ENCODE results near the gene ORM1. TPM values are rescaled to one million over a fixed set of nuclear protein-coding genes. Genes with fewer than 3 reads are reported as not detected.

Gene ORM1
- total RNA-seq, 2 experiments from 2014 or later: not detected

DNA sequence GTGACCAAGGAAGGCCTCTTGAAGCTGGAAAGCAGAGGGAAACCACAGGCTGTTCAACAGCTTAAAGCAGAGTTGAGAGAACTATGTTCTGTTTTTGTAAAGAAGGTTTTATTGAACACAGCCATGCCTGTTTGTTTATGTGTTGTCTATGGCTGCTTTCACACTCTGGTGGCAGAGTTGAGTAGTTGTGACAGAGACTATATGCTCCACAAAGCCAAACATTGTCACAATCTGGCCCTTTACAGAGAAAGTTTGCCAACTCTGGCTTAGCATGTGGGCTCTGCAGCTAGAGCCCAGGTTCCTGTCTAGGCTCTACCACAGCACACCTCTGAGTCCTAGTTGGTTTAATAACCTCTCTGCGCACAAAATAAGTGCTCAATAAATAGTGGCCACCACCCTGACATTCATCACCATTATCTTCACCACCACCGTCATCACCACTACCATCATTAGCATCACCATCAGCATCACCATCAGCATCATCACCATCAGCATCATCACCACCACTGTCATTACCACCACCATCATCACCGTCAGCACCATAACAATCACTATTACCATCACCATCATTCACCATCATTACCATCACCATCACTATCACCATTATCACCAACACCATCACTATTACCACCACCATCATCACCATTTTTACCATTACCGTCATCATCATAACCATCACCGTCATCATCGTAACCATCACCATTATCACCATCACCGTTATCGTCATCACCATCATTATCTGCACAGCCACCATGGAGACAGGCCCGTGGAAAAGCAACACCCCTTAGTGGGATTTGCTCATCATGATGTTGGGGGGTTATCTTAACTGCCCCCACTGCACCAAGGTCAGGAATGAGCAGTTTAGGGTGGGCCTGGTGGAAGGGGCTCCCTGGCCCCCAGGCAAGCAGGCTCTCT is 46.6 kb downstream of the ORM1 start:
- ChIA-PET POLR2A (no interaction called here), CTCF (interaction anchor here (0.7 to 2.4 kb wide), 3 partner anchors 10 to 25 kb away, joined by 3 to 11 read pairs (median 4); no protein-coding TSS in a partner anchor)
- H3K4me1 Mint-ChIP-seq: peaks cover 87% of the 10 kb centered on the region
- peak overlapping the region; percentile 33 for H3K27ac Mint-ChIP-seq
- intact Hi-C loops (cut with DNase I, micrococcal nuclease): no loop called here
- H3K36me3 Mint-ChIP-seq (ENCODE audit: low read depth): peaks cover 78% of the 10 kb centered on the region
- DNase-seq (no peak), ATAC-seq (no peak)
- H3K4me3 Mint-ChIP-seq: no peak overlapping the region
- no peaks in the 10 kb centered on the region for H3K27me3 Mint-ChIP-seq
- peaks cover 2% of the 10 kb centered on the region for H3K9me3 Mint-ChIP-seq (ENCODE audit: low read depth)

DNA sequence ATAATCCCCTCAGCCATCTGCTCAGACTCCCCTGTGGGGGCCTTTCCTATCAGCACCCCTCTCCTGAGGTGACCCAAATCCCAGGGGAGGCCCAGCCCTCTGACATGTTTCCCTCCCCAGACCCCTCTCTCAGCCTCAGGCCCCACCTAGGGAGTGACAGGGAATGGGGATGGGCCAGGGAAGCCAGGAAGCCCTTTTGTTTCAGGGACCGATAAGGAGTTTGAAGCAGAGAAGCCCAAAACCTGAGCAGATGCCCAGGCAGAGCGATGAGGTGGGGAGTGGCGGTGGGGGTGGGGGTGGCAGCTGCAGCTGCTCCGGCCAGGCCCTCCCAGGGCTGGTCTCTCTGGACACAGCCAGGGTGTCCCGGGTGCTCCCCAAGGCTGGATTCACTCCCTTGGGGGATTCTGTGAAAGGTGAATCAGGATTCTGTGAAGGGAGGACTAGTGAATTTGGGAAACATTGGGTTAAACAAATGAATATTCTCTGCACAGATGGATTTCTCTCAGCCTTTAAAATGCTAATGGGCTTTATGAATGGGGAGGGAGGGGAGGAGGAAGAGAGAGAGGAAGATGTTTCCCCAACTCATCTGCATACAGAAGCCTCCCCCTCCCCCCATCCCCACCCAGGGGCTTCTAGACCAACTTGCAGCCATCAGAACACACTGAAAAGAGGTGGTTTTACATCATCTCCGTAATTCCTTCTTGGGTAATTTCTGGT is 47.5 kb downstream of the ORM1 start:
- no peak for DNase-seq
- Mint-ChIP-seq H3K36me3 (ENCODE audit: low read depth) (peaks cover 79% of the 10 kb centered on the region), H3K9me3 (ENCODE audit: low read depth) (peaks cover 2% of the 10 kb centered on the region), H3K27me3 (no peaks in the 10 kb centered on the region), H3K4me3 (no peak overlapping the region), H3K27ac (peak overlapping the region; percentile 89), H3K4me1 (peaks cover 88% of the 10 kb centered on the region)
- intact Hi-C loops (cut with DNase I, micrococcal nuclease): no loop called here
- no peak for ATAC-seq
- POLR2A ChIA-PET: no interaction called here
- CTCF ChIA-PET: interaction anchor here (1.3 kb wide), 1 partner anchor 27 kb away, joined by 4 read pairs; no protein-coding TSS in a partner anchor

DNA sequence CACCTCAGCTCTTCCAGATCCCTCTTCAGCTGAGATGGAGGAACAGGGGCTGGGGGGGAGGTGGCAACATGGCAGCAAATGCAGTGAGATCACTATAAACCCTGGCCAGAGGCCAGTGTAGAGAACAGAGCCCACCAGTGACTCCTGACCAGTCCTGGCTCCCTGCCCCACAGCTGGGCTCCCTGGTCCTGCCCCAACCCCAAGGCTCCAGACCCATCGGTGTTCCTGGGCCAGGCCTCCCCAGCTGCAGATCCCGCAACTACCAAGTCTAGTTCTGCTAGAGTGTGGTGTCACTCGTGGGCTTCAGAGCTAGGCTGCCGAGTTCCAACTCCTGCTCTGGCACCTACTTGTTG is 48.0 kb downstream of the ORM1 start:
- no peaks in the 10 kb centered on the region for H3K27me3 Mint-ChIP-seq
- no peak overlapping the region for H3K4me3 Mint-ChIP-seq
- DNase-seq (no peak), ATAC-seq (no peak)
- intact Hi-C loops (cut with DNase I, micrococcal nuclease): no loop called here
- CTCF ChIA-PET: interaction anchor here (1.3 kb wide), 1 partner anchor 26 kb away, joined by 4 read pairs; no protein-coding TSS in a partner anchor
- peaks cover 88% of the 10 kb centered on the region for H3K4me1 Mint-ChIP-seq
- H3K36me3 Mint-ChIP-seq (ENCODE audit: low read depth): peaks cover 79% of the 10 kb centered on the region
- peaks cover 2% of the 10 kb centered on the region for H3K9me3 Mint-ChIP-seq (ENCODE audit: low read depth)
- peak overlapping the region; percentile 89 for H3K27ac Mint-ChIP-seq
- POLR2A ChIA-PET: no interaction called here

DNA sequence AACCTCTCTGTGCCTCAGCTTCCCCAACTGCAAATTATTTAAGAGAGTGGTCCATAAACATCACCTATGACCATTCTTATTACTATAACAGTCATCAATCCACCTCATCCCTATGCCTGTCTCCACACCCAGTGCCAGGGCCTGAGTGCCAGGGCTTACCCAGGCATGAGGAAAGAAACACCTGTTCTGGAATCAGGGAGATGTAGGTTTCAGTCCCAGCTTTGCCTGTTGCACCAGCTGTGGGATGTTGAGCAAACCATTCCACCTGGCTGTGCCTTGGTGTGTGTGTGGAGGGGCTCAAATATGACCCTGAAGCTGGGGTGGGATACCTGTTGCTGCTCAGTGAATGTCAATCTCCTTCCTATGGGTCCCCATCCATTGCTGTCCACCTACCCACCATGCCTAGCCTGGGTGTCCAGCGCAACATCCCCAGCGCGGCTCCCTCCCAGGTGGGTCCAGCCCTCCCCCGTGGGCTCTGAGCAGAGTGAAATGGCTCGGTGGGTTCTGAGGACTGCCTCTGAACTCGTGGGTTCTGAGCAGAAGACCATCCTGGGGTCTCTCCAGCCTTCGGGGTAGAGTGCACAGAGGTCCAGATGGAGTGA is 48.5 kb downstream of the ORM1 start:
- H3K4me3 Mint-ChIP-seq: peak overlapping the region; percentile 64
- ChIA-PET CTCF (interaction anchor here (1.3 to 1.7 kb wide), 2 partner anchors 13 to 26 kb away, joined by 4 to 6 read pairs; no protein-coding TSS in a partner anchor), POLR2A (interaction anchor here (2.7 kb wide), 1 partner anchor 14 kb away, joined by 22 read pairs; no protein-coding TSS in a partner anchor)
- H3K27ac Mint-ChIP-seq: peak overlapping the region; percentile 89
- H3K4me1 Mint-ChIP-seq: peaks cover 85% of the 10 kb centered on the region
- H3K36me3 Mint-ChIP-seq (ENCODE audit: low read depth): peaks cover 78% of the 10 kb centered on the region
- no peaks in the 10 kb centered on the region for H3K27me3 Mint-ChIP-seq
- intact Hi-C loops (cut with DNase I, micrococcal nuclease): no loop called here
- ATAC-seq (no peak), DNase-seq (no peak)
- H3K9me3 Mint-ChIP-seq (ENCODE audit: low read depth): peaks cover 2% of the 10 kb centered on the region

DNA sequence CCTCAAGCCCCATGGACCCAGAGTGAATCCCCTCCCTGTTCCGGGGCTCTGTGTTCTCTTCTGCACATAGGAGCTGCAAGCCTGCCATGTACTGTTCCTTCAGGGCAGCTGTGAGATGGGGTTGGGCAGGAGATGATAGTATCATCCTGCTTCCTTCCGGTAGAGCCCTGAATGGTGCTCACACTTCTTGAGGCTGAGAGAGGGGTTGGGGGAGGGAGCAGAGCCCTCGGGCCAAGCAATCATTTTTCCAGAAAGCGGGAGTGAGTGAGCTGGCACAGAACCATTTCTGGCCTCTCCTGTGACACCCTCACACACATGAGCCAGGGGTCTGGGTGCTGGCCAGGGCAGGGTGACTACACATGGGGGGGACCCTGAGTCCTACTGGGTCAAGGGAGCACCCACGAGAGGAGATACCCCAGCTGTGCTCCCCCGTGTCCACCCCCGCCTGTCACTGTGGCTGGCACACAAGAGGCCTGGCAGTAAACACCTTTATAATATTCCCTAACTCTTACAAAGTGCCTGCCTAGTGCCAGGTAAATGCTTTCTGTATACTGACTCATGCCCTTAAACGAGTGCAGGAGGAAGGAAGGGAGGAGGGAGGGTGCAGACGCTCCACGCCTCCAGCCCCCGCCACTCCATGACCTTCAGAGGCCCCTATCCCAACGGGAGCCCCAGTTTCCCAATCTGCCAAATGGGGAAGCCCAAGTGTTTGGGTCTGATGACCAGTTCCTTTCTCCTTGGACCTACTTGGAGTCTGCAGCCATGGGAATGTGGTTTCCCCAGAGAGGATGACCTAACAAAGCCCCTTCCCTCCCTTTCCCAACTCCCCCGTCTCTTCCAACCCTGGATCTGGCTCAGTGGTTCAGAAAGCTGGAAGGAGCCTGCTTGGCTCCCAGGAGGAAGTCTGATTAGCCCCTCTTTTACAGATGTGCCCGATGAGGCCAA is 49.3 kb downstream of the ORM1 start:
- Mint-ChIP-seq H3K4me1 (peaks cover 84% of the 10 kb centered on the region), H3K4me3 (peak overlapping the region; percentile 64), H3K36me3 (ENCODE audit: low read depth) (peaks cover 78% of the 10 kb centered on the region), H3K27ac (peak overlapping the region; percentile 89), H3K9me3 (ENCODE audit: low read depth) (peaks cover 2% of the 10 kb centered on the region), H3K27me3 (no peaks in the 10 kb centered on the region)
- peak; percentile 57 for ATAC-seq
- POLR2A ChIA-PET: interaction anchor here (2.7 kb wide), 1 partner anchor 14 kb away, joined by 22 read pairs; no protein-coding TSS in a partner anchor
- CTCF ChIA-PET: interaction anchor here (0.6 to 1.7 kb wide), 4 partner anchors 13 to 205 kb away, joined by 3 to 6 read pairs (median 4); no protein-coding TSS in a partner anchor
- intact Hi-C loops (cut with DNase I, micrococcal nuclease): loop anchor here in 1 of 2 experiments (1.0 kb wide), 1 partner anchor 23 kb away; no protein-coding TSS in a partner anchor
- peak; percentile 62 for DNase-seq

DNA sequence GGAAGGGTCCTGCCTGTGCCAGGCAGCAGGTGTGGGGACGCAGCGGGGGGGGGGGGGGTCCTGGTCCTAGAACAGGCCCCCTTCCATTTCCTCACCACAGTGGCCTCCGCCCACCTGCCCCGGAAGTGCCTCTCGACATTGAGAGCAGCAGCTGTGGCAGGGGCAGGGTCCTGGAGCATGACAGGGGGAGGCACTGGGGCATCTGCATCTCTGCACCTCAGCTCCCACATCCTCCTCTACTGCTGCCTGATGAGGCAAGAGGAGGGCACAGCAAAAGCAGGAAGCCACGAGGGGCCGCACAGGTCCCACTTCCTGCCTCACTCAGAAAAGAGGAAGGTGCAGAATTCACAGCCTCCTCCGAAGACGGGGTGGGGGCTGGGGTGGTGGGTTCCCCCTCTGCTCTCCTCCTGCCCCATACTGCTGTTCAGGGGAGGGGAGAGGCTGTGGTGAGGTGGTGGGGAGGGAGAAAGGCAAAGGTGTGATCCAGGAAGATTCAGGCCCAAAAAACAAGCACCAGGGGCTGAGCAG is 50.1 kb downstream of the ORM1 start:
- ATAC-seq: peak; percentile 85
- CTCF ChIA-PET: interaction anchor here (0.6 to 2.2 kb wide), 4 partner anchors 12 to 204 kb away, joined by 3 to 12 read pairs (median 4); no protein-coding TSS in a partner anchor
- H3K9me3 Mint-ChIP-seq (ENCODE audit: low read depth): peaks cover 2% of the 10 kb centered on the region

DNA sequence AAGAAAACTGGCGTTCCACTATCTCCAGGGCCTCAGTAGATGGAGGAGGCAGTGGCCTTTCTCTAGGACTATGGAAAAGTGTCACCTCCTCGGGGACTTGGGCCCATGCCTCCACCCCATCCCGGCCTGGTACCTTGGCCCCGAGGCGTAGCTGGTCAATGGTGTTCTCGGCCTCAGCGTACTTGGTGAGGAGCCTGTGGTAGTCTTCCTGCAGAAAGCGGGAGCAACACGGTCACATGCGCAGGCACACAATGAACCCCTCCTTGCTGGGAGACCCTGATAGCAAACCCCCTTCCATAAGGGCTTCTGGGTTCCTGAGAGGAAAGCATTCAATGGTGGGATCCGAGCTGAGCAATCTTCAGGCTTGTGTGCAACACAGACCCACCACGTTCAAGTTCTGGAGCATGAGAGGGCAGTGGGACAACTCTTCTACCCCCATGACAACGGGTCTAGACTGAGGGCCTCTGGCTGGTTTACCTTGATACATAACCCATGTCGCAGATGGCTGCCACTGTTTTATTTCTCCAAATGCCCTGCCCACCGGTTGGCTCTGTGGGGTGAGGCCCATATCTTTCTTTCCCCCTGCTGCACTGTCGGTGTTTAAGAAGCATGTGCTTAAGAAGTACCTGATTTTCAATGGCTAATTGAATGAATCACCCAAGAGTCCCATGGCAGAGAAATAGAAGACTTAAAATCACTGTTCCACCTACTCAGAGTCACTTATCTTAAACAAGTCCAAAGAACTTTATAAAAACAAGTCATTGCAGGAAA is 51.2 kb downstream of the ORM1 start:
- POLR2A ChIA-PET: interaction anchor here (0.7 to 2.7 kb wide), 2 partner anchors 12 to 25 kb away, joined by 3 to 22 read pairs; no protein-coding TSS in a partner anchor
- Mint-ChIP-seq H3K9me3 (ENCODE audit: low read depth) (peaks cover 2% of the 10 kb centered on the region), H3K27me3 (no peaks in the 10 kb centered on the region), H3K4me1 (peaks cover 89% of the 10 kb centered on the region), H3K4me3 (peak overlapping the region; percentile 20), H3K36me3 (ENCODE audit: low read depth) (peaks cover 80% of the 10 kb centered on the region), H3K27ac (peak overlapping the region; percentile 89)
- intact Hi-C loops (cut with DNase I, micrococcal nuclease): loop anchor here (1.0 kb wide), 3 partner anchors 8 to 24 kb away; no protein-coding TSS in a partner anchor
- ATAC-seq: peak; percentile 9
- peak; percentile 51 for DNase-seq
- CTCF ChIA-PET: interaction anchor here (0.9 to 2.2 kb wide), 2 partner anchors 10 to 279 kb away, joined by 4 to 12 read pairs; no protein-coding TSS in a partner anchor

More for the DNA sequence above, 50.1 kb downstream of the ORM1 start:
- POLR2A ChIA-PET: interaction anchor here (2.7 kb wide), 1 partner anchor 13 kb away, joined by 22 read pairs; no protein-coding TSS in a partner anchor
- intact Hi-C loops (cut with DNase I, micrococcal nuclease): loop anchor here (1.0 kb wide), 3 partner anchors 12 to 25 kb away; no protein-coding TSS in a partner anchor
- peak; percentile 91 for DNase-seq
- Mint-ChIP-seq H3K27ac (peak overlapping the region; percentile 89), H3K4me1 (peaks cover 84% of the 10 kb centered on the region), H3K27me3 (no peaks in the 10 kb centered on the region), H3K36me3 (ENCODE audit: low read depth) (peaks cover 77% of the 10 kb centered on the region), H3K4me3 (peak overlapping the region; percentile 64)

DNA sequence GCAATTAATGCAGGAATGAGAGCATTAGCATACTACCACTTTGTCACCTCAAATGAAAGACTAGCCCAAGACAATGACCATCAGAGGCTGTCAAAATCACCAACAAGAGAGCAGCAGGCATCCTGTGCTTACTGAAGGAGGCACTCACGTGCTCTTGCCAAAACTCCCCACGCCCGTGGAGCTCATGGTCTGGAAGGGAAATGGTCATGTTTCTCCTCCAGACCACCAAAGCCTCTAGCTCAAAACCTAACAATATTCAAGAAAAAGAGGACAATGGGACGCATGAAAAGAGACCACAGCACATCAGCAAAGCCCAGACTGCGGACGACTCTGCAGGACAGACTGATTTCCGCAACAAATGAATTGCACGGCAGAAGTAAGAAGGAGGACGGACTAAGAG is 52.0 kb downstream of the ORM1 start:
- H3K27ac Mint-ChIP-seq: peak overlapping the region; percentile 89
- H3K9me3 Mint-ChIP-seq (ENCODE audit: low read depth): no peaks in the 10 kb centered on the region
- intact Hi-C loops (cut with DNase I, micrococcal nuclease): loop anchor here in 1 of 2 experiments (1.0 kb wide), 1 partner anchor 9 kb away; no protein-coding TSS in a partner anchor
- ChIA-PET POLR2A (no interaction called here), CTCF (interaction anchor here (2.2 kb wide), 1 partner anchor 10 kb away, joined by 12 read pairs; no protein-coding TSS in a partner anchor)
- no peaks in the 10 kb centered on the region for H3K27me3 Mint-ChIP-seq
- DNase-seq (no peak), ATAC-seq (no peak)
- H3K4me1 Mint-ChIP-seq: peaks cover 90% of the 10 kb centered on the region
- H3K4me3 Mint-ChIP-seq: peak overlapping the region; percentile 2
- H3K36me3 Mint-ChIP-seq (ENCODE audit: low read depth): peaks cover 79% of the 10 kb centered on the region

DNA sequence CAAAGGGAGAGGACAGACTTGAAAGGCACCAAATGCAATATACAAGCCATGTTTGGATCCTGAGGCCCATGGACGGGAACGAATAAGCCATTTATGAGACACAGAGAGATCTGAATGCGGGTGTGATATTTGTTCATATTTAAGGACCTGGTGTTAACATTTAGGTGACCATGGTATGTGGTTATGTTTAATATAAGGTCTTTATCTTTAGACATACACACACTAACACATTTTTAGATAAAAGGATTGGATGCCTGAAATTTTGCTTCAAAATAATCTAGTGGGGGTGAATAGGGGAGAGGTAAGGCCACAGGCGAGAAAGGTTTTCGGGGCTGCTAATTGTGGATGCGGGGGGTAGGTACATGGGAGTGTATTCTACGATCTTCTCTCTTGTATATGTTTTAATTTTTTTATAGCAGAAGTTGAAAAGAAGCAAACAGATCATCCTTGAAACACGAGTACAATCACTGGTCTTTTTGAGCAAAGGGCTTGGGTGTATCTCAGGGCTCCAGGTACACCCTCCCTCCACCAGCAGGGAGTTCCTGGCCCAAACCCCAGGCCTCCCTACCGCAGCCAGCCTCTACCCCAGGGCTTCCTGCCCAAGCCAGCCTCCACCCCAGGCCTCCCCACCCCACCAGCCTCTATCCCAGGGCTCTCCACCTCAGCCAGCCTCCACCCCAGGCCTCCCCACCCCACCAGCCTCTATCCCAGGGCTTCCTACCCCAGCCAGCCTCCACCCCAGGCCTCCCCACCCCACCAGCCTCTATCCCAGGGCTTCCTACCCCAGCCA is 52.7 kb downstream of the ORM1 start:
- intact Hi-C loops (cut with DNase I, micrococcal nuclease): no loop called here
- POLR2A ChIA-PET: no interaction called here
- H3K4me3 Mint-ChIP-seq: no peak overlapping the region

More for the DNA sequence above, 52.7 kb downstream of the ORM1 start:
- Mint-ChIP-seq H3K9me3 (ENCODE audit: low read depth) (no peaks in the 10 kb centered on the region), H3K27me3 (no peaks in the 10 kb centered on the region), H3K4me1 (peaks cover 93% of the 10 kb centered on the region), H3K27ac (peak overlapping the region; percentile 89), H3K36me3 (ENCODE audit: low read depth) (peaks cover 82% of the 10 kb centered on the region)
- ATAC-seq (no peak), DNase-seq (peak; percentile 43)
- CTCF ChIA-PET: interaction anchor here (2.2 kb wide), 1 partner anchor 9 kb away, joined by 12 read pairs; no protein-coding TSS in a partner anchor

Measured in activated CD4-positive, alpha-beta T cell treated with anti-CD3 and anti-CD28 coated beads for 36 hours (primary cell).